Right hindlimb (tissue), 1 donor: ENCODE measurements around the gene LGR4.
A peak's percentile ranks its signal among the peaks of the same experiment; 100 is the strongest.

Source experiments
- DNase-seq: peaks from one replicate; pipeline ENCODE4 v3.0.0-alpha.2; 2018

LGR4 gene

DNA sequence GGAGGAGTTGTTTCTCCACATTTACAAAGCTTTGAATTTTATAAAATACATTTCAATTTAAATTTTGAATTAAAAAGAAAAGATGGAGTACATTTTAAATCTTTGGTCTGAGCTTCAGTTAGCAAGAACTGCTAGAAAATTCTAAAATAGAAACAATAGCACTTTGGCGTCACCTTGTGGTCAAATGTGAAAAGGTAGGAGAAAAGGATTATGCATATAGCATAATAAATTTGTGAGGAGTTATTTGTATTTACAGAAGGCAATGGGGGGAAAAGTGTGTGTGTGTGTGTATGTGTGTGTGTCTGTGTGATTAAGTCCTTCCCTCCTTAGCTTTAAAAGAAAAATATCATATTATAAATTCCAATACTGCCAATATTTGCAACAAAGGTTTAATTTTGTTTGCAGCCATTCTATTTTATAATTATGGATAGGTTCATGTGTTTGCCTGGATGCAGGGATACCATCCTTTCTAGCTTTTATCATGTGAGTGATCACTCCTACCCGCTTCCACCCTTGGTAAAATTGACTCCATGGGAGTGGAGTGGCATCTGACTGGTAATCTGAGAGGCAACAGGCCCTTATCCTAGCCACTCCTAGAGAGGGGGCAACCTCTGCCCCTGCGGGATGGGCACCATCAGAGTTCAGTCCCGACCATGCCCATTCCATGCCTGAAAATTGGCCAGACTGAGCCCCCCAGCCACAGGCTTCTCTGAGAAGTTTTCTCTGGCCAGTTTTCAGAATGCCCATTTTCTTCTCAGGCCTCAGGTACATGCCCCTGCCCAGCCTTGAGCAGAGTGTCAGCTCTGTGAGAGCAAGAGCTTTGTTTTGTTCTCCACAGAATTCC, 13.6 kb upstream of the LGR4 start:
- DNase-seq: no peak

DNA sequence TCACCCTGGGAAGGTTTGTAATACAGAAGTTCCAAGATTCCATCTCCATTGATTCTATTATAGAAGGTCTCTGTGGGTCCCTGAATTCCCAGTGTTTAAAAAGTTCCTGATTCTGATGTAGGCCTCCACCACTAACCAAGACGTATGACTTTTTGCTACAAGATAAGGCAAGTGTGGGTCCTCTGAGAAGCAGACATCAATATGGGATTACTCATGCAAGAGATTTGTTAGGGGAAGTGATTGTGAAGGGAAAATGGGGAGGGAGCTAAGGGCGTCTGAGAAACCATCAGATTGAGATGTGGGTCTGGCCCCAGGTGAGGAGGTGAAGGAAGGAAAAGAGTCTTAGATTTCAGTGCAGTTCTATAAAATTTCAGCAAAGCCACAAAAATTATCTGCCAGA, 10.2 kb upstream of the LGR4 start:
- no peak for DNase-seq

DNA sequence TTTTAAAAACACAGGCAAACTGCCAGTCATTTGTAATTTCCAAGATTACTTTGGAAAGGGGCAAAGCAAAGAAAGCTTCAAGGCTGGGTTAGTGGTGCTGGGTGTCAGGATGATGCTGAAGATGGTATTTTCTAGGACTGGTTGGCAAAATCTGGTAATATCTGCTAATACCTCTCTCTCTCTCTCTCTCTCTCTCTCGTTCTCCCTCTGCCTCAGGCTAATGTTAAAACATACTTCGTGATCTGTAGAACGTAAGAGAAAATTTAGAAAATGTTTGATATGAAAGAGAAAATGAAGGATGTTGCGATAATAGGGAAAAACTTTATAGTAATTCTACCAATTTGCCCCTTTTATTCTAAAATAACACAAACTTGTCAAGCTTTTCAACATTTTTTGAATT, 9.4 kb upstream of the LGR4 start:
- DNase-seq: no peak

DNA sequence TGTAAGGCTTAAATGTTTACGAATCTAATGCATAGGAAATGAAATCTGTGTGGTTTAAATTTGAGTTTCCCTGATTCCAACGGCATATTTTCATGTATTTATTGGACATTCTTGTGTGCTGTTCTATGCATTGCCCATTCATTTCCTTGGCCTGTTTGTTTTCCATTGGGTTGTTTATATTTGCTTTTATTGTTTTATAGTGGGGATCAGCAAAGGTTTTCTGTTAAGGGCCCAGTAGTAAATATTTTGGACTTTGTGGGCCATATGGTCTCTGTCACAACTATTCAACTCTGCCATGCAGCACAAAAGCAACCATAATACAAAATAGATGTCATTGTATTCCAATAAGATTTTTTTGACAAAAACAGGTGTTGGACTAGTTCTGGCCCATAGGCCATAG, 5.2 kb upstream of the LGR4 start:
- no peak for DNase-seq

DNA sequence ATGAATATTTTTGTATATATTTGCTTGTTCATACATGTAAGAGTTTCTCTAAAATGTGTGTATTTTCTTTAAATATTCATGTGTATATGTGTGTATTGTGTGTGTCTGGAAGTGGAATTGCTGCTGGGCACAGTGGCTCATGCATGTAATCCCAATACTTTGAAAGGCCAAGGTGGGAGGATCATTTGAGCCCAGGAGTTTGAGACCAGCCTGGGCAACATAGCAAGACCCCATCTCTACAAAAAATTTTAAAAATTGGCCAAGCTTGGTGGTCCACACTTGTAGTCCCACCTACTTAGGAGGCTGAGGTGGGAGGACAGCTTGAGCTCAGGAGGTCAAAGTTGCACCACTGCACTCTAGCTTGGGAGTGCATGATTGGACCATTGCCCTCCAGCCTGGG, 4.7 kb upstream of the LGR4 start:
- no peak for DNase-seq

DNA sequence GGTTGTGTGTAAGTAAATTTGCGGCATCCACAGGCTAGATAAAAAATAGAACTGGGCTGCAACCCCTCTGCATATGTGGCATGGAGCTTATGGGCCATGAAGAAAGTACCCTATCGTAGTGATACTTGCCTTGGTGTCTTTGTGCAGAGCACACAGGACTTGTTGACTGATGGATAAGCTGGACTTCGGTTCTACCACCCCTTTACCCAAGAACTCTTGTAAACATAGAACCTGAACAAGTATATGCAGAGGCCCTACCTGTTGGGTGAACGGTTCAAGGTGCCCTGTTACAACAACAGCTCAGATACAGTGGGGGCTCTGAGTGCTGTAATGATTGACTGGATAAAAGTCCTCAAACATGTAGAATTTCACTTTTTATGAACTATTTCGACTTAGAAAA, 3.0 kb upstream of the LGR4 start:
- DNase-seq: no peak

DNA sequence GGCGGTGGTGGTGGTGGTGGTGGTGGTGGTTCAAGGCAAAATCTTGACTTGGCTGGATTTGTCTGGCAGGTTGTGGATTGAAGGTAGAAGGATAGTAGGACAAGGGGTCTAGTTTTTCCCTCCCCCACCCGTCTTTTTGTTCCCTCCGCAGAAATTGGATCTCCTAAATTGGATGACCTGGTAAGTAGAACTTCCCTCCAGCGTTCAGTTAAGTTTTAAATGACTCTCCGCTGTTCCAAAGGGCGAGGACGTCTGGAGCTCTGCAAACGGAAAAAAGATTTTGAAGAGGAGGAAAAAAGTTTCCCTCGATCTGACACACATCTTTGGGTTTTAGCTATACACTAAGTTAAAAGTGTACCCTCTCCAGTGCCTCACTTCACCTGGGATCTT, 422 bp upstream of the LGR4 start:
- DNase-seq: no peak

DNA sequence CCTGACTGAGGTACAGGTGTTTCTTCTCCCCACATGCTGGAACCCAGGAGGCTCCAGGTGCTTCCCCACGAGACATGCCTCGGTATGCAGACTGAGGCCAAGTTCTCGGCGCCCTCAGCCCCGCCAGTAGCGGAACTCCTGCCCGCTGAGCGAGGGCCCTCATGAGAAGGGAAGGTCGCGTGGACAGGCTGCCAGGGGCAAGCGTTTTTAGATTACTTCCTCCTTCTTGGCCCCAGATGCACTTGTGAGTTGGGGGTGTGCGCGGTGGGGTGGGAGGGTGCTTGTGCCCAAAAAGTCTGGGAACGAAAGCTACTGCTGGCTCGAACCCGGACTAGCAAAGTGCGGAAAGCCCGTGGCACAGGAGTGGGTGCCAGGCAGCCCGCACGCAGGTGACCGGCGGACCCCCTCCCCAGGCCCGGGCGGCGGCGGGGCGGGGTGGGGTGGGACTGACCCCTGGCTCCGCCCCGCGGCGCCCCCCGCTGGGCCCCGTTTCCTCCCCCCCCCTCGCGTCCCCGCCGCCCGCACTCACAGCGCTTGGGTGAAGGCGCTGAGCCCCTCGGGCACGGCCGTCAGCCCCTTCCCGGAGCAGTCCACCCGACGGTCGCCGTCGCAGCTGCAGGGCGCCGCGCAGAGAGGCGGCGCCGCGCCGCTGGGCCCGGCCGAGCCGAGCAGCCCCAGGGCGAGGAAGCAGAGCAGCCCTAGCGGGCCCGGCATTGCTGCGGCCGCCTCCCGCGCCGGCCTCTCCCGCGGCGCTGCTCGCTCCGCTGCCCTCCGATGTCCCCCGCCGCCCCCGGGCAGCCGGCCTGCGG, 797 bp downstream of the LGR4 start:
- DNase-seq: peak; percentile 69

DNA sequence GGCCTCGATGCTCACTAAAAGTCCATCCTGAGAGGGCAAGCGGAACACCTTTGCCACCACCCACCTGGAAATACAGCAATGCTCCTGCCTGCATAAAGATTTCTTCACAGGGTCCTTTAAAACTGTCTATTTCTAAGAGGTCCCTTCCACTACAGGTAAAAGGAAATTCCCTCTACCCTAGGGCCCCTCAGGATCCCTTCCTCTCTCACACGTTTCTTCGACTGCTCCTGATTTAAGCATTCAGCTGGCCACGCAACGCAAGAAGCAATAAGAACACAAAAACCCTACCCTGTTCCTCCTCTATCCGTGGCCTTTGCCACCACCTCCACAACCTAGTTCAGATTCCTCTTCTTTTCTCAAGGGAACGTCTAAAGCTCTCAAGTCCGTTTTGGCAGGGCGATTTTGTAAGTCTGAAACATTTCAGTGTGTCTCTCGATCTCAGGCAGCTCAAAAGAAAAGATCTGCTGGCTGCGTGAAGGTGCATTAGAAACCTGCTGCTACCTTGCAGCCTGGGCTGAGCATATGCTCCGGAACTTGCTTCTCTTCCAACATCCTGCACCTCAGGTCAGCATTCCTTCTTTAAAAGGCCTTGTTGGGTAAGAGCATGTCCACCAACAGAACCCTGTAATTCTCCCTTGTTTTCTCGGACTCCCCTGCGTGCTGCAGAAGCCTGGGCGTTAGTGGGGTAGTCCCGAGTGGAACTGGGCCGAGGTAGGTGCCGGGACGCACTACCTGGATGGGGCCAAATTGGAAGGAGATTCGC, 1.6 kb downstream of the LGR4 start:
- DNase-seq: no peak

DNA sequence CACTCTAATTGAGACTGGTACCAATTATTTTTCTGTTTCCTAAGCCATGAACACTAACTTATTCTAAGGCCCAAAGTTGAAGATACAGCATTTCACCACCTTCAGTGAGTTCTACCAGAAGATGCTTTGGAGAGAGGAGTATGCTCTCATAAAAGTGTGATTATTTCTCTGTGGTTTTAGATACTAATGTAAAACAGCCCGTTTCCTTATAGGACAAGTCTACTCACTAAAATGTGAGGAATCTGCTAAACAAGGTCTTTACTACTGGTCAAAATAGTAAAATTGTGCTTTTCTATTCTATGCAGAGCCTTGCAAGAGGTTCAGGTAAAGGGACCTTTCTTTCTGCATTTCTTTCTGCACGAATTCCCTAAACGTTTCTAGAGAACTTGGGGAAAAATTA, 2.4 kb downstream of the LGR4 start:
- no peak for DNase-seq

DNA sequence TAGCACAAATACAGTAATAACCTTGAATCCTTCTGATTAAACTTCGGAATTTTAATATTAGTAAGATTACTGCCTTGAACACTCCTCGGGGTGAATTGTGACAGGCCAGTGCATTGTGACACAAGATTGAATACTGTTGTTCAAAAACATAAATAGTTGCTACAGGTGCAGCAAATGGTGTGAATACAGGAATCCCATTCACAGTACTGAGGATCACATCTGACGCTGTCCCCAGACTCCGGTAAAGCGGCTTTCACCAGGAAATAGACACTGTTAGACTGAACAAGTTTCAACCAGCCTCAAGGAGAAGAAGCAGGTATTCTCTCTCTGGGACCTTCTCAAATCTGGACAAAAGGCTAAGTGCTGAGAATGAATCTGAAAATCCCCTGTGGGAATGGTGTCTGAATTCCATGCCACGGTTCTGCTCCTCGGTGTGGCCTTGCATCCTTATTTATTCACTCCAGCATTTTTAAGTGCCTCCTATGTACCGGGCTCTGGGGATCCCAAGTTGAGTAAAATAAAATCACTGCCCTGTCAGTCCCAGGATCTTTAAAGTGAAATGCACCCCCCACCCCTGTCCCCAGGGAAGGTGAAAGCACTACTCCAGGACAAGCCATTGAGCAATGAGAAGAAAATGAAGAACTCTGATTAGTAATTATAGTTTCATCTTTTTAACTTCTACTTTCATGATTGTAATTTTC, 3.4 kb downstream of the LGR4 start:
- no peak for DNase-seq

DNA sequence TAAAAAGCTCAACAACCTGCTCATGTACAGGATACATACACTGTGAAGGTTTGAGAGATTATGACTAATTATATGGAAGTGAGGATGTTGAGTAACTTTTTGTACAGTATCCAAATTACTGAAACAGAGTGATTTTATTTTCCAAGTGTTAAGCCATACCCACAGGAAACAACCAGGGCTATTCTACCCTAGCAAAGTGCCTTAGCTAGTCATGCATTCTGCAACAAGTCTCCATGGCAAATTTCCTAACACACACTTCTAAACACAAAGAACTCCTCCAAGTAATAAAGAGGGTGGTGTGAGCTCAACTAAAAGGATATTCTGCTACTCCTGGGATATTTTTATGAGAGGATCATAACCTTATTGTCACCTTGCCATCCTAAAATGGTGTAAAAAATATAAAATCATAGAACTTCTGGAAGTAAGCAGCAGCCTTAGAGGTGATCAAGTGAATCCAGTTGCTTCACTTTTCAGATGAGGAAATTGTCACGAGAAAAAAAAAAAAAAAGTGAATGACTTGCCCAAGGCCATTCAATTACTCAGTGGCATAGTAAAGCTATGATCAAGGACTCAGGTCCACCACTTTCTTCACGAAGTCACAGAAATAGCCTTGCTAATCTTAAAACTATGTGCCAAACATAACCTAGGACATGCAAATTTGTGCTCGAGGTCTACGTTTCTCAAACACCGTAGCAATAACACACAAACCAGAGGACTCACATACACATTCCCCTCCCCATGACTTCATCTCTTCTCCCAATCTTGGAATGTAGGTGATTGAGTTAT, 4.2 kb downstream of the LGR4 start:
- DNase-seq: no peak

DNA sequence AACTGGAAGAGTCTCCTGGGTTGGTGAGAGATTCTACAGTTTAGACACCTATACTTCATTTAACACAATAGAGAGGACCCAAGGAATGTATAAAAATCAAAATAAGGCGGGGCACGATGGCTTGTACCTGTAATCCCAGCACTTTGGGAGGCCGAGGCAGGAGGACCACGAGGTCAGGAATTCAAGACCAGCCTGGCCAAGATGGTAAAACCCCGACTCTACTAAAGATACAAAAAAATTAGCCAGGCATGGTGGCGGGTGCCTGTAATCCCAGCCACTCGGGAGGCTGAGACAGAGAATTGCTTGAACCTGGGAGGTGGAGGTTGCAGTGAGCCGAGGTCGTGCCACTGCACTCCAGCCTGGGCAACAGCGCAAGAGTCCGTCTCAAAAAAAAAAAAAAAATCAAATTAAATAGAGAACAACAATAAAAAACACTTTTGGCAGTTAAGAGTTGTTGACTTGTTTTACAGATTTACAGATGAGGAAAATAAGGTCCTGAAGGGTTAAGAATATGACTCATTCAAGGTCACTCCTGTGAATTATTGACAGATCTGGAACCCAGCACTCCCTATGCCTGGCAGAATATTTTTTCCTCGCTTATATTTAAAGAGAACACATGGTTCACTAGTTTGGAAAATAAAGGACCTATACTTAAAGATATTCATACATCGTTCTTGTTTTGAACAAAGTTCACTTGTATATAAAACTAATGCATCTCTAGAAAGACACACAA, 5.2 kb downstream of the LGR4 start:
- DNase-seq: no peak

DNA sequence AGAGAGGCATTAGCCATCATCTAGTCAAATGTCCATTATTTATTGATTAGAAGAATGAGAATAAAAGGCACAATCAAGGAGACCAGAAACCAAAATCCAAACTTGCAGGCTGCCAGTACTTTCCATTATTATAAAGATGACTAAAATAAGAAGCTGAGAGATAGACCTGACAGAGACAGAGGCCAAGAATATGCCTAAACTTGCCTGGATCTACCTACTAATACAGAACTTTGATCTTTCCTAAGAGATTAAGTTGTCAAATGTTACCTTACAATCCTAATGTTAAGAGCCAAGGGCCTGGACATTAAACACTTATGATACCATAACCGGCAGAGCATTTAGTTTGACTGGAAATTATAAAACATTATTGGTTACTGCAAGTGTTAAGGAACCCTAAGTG, 6.2 kb downstream of the LGR4 start:
- no peak for DNase-seq

DNA sequence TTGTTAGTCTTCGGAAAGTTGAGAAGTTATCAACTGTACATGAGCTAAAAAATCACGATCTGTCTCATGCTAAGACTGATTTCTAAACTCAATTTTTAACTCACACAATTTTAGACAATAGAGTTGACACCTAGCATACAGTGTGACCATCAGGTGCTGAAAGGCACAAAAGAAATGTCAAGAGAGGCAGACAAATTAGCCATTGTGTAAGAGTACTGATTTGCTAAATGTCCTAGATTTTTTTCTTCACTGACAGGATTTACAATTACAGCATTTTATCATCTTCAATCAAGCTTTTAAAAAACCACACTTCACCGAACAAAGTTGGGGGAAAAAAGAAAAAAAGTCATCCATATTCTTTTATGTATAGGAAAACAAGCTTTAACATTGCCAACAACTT, 7.0 kb downstream of the LGR4 start:
- no peak for DNase-seq

DNA sequence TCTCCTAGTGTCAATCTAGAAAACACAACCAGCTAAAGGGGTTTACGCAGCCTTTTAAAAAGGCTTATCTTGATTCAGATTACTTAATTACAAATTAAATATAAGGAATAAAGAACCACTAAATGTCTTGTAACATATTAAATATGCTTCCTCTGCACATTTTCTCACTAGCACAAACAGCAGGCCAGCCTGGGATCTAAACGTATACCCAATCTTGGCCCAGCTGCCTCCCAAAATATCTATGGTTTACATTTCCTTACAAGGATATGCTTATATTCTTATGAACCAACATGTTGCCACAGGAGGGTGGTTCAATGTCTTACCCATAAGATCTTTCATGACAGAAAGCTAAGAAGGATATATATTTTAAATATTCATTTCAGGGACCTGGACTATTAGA, 7.7 kb downstream of the LGR4 start:
- no peak for DNase-seq

DNA sequence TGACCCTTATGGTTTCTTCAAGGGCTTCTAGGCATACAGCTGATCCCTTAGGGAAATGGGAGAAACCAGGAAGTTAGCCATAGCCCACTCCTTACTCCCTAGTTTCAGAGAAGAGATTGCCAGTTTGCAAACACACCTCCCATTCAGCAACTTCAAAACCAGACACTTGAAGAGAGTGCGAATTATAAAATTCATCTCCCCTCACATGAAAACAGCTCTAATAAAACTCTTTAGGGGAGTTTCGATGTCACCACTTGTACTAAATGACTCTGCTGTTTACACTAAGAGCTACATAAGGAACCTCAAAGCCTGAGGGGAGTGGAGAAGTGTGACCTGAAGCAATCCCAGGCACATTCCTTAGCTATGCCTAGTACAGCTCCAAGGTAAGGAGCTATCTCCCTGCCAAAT, 8.3 kb downstream of the LGR4 start:
- DNase-seq: no peak

DNA sequence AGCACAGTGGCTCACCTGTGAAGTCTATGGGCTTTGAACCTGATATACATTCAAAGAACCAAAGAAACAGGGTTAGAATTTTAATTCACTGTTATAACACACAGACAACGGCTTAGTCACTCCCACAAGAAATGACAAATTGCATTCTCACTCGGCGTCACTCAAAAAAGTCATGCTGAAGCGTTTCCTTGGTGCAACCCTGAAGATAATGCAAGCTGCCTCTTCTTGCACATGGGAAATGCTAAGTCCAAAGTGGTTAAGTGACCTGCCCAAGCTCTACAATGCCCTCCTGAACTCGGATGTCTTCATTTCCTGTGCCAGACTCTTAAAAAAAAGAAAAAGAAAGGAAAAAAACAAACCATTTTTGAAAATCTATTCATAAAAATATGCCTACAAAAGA, 10.0 kb downstream of the LGR4 start:
- DNase-seq: no peak

DNA sequence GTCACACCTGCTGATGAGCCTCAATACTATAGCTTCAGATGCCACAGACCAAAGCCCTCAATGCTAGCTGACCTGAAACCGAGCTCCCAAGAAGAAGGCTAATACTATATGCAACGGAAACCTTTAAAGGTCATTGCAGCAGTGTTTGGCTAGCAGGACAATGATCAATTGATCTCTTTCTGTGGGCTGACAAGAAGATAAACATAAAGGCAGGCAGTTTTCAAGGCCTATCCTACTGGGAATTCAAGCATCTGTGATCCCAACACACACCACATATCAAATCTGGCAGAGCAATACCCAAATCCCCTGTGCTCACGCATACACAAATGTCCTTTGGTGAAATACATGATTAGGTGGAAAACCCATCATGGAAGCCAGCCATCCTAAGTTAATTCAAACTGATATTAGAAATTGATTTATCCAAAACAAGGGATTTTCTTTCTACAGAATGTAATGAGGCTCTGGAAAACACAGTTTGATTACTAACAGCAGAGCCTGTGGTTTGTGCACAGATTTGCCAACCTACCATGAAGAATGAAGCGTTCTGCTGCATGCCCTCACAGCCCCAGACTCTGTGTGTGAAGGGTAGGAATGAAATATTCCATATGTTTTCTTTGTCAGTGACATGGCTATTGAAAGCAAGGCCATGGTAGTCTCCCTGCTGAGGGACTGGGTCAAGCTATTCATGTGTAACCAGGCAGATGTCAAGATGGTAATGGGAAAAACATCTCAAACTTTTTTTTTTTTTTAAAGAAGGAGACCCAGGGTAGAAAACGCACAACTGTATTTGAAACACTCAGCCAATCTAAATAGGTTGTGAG, 12.2 kb downstream of the LGR4 start:
- no peak for DNase-seq

DNA sequence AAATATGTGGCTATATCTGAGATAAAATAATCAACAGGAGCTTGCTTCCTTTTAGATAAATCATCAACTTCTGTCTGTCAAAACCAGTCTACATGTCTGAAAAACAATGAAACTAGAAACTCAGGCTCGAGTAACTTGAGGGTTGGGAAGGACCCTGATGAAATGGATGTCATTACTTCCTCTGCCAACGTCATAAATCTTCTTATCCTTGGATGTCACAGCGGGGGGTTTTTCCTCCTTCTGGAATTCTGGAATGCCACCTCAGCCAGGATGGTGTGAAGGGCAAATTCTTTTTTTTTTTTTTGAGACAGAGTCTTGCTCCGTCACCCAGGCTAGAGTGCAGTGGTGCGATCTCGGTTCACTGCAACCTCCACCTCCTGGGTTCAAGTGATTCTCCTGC, 13.4 kb downstream of the LGR4 start:
- DNase-seq: no peak

DNA sequence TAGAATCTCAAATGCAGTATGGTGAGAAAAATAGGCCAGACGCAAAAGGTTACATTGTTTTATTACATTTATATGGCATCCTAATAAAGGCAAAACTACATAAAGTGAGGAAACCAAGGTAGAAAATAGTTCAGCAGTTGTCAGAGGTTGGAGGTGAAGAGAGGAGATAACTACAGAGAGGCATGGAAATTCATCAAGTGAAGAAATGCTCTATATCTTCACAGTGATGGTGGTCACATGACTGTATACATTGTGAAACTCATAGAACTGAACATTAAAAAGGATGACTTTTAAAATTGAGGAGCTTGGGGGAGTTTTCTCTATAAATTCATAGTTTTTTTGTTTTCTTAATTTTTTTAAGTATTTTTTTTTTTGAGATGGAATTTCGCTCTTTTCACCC, 14.4 kb downstream of the LGR4 start:
- no peak for DNase-seq
